Measurements from ENCODE around the gene METTL1. TPM values are rescaled to one million over a fixed set of nuclear protein-coding genes. Genes with fewer than 3 reads are reported as not detected.
"Not testable (repeated sequence)": the region's sequence is repeated elsewhere in the genome, so short reads cannot be mapped to it uniquely, and the experiment has no call there.

Gene METTL1
- total RNA-seq, 2 donors from 2014 or later: 16.6 to 22.8 TPM

- intact Hi-C loops (cut with DNase I): no loop called here
- DNase-seq (ENCODE audit: low spot score): no peak
Observed at GRCh38 chr12:57732270-57732669, 39.6 kb downstream of the METTL1 start.

- no peak for DNase-seq (ENCODE audit: low spot score)
Observed at GRCh38 chr12:57731411-57732080, 40.4 kb downstream of the METTL1 start.

GRCh38 chr12:57730336-57731067 is 41.4 kb downstream of the METTL1 start:
- intact Hi-C loops (cut with DNase I): no loop called here
- peak; percentile 40 for DNase-seq (ENCODE audit: low spot score)

More at GRCh38 chr12:57731411-57732080, 40.4 kb downstream of the METTL1 start:
- intact Hi-C loops (cut with DNase I): no loop called here

DNA sequence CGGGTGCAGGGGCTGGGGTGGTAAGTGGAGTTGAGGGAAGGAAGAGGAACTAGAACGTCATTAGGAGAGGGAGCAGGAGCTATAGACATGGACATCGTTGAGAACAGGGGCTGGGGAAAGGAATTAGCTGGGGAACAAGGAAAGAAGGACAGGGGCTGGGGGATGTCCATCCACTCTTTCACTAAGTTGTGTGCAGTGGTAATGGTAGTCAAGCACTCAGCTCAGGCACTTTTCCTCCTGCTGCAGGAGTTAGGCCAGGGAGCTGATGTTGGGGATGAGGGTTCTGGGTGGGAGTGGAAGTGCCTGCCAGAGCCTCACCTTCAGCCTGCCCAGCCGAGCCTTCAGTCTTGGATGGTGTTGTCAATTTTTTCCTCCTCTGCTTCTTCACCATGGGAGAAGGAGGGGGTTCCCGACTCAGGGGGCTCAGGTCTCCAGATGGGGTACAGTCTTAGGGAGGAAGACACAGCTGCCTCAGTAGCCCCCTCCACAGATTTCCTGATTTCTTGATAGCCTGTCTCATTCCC is 42.5 kb downstream of the METTL1 start:
- peak; percentile 43 for DNase-seq (ENCODE audit: low spot score)
- intact Hi-C loops (cut with DNase I): no loop called here

- intact Hi-C loops (cut with DNase I): no loop called here
- peak; percentile 59 for DNase-seq (ENCODE audit: low spot score)
Observed at GRCh38 chr12:57727758-57728395, 44.0 kb downstream of the METTL1 start.

DNA sequence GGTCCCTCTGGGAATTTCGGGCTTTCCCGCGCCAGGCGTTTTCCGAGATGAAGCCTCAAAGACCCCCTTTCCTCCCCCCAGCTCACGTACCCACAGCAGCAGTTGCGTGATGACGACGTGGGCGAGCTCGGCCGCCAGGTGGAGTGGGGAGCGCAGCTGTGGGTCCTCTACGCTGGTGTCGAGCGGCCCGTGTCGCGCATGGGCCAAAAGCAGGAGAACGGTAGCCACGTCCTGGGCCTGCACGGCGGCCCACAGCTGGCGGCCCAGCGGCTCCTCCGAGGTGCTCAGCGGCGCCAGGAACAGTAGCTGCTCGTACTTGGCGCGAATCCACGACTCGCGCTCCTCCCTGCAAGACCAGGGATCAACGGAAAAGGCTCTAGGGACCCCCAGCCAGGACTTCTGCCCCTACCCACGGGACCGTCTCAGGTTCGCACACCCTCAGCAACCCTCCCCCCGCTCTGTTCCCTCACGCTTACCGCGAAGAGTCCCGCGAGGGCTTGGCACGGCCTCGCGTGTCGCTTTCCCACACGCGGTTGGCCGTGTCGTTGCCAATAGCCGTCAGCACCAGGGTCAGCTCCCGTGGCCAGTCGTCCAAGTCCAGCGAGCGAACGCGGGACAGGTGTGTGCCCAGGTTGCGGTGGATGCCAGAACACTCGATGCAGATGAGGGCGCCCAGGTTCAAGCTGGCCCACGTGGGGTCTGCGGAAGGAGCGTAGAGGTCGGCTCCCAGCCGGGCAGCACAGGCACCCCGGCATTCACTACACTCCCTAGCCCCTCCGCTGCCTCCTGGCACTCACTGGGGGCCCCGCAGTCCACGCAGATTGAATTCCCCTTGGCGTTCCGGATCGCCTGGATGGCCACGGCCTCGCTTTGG is 44.8 kb downstream of the METTL1 start:
- peak; percentile 79 for DNase-seq (ENCODE audit: low spot score)
- intact Hi-C loops (cut with DNase I): no loop called here

GRCh38 chr12:57726151-57726883 is 45.6 kb downstream of the METTL1 start:
- DNase-seq (ENCODE audit: low spot score): peak; percentile 94

GRCh38 chr12:57725851-57726150 is 46.1 kb downstream of the METTL1 start:
- no peak for DNase-seq (ENCODE audit: low spot score)
- intact Hi-C loops (cut with DNase I): no loop called here

More at GRCh38 chr12:57726151-57726883, 45.6 kb downstream of the METTL1 start:
- intact Hi-C loops (cut with DNase I): no loop called here

GRCh38 chr12:57724936-57725740 is 46.8 kb downstream of the METTL1 start:
- intact Hi-C loops (cut with DNase I): no loop called here
- DNase-seq (ENCODE audit: low spot score): peak; percentile 62

GRCh38 chr12:57724003-57724935 is 47.6 kb downstream of the METTL1 start:
- intact Hi-C loops (cut with DNase I): no loop called here
- DNase-seq (ENCODE audit: low spot score): no peak

DNA sequence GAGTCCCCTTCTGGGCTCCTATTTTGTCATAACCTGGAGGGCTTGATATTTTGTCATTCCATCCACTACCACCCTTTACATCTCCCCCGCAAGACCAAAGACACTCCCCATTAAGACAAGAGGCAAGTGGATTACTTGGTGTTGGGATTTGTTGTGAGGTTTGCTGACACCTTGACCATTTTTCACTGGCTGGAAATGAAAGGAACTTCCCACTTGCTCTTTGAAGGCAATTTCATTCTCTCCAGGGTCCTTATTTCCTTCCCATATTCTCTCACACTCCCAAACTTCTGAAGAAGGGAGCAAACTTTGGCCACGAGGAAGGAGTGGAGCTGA is 48.3 kb downstream of the METTL1 start:
- intact Hi-C loops (cut with DNase I): no loop called here
- DNase-seq (ENCODE audit: low spot score): no peak

- peak; percentile 72 for DNase-seq (ENCODE audit: low spot score)
- intact Hi-C loops (cut with DNase I): no loop called here
Observed at GRCh38 chr12:57722716-57723629, 48.9 kb downstream of the METTL1 start.

GRCh38 chr12:57721846-57722608 is 49.9 kb downstream of the METTL1 start:
- DNase-seq (ENCODE audit: low spot score); intact Hi-C loops (cut with DNase I): not testable (repeated sequence)

DNA sequence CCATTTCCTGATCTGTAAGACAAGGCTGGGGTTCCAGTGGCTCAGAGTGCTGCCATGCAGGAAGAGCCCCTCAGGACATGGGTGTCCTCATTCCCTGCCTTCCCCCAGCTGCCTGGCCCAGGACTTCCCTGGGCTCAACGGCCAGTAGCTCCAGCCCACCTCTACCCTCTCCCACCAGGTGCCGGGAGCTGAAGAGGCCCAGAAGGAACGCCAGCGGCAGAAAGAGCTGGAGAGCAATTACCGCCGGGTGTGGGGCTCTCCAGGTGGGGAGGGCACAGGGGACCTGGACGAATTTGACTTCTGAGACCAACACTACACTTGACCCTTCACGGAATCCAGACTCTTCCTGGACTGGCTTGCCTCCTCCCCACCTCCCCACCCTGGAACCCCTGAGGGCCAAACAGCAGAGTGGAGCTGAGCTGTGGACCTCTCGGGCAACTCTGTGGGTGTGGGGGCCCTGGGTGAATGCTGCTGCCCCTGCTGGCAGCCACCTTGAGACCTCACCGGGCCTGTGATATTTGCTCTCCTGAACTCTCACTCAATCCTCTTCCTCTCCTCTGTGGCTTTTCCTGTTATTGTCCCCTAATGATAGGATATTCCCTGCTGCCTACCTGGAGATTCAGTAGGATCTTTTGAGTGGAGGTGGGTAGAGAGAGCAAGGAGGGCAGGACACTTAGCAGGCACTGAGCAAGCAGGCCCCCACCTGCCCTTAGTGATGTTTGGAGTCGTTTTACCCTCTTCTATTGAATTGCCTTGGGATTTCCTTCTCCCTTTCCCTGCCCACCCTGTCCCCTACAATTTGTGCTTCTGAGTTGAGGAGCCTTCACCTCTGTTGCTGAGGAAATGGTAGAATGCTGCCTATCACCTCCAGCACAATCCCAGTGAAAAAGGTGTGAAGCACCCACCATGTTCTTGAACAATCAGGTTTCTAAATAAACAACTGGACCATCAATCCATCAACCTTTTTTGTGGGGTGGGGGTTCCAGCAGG is 51.0 kb downstream of the METTL1 start:
- DNase-seq (ENCODE audit: low spot score): no peak
- intact Hi-C loops (cut with DNase I): no loop called here
